Measurements from ENCODE around the gene DTNA. TPM values are rescaled to one million over a fixed set of nuclear protein-coding genes. Genes with fewer than 3 reads are reported as not detected.
"Not testable (repeated sequence)": the region's sequence is repeated elsewhere in the genome, so short reads cannot be mapped to it uniquely, and the experiment has no call there.

DTNA gene
- total and polyA plus RNA-seq, 4 donors: 47.6 to 101 (median 53.4) TPM

GRCh38 chr18:34729740-34730355 is 19.8 kb downstream of the DTNA start:
- 2 to 3% methylated on average over 2 of the region's 2 CpGs for WGBS, 2 donors
- Histone ChIP-seq H3K4me3 (ENCODE audit: low read length in 2 of 2) (no peak overlapping the region), H3K4me1 (ENCODE audit: control insufficient read depth in 1 of 2, insufficient read depth in 2 of 2, low read length in 2 of 2) (peaks cover 8 to 16% of the 10 kb centered on the region in 2 donors), H3K9me3 (ENCODE audit: control insufficient read depth, low read length) (no peaks in the 10 kb centered on the region), H3K36me3 (ENCODE audit: control insufficient read depth in 1 of 2, insufficient read depth in 2 of 2, low read length in 1 of 2) (no peaks in the 10 kb centered on the region), H3K27me3 (ENCODE audit: control insufficient read depth in 1 of 2, insufficient read depth in 2 of 2, low read length in 1 of 2) (no peaks in the 10 kb centered on the region), H3K27ac (ENCODE audit: low read depth in 1 of 2, low read length in 2 of 2) (peak overlapping the region in 1 of 2 donors; percentile 76)
- ATAC-seq (ENCODE audit: low FRiP score) (peak; percentile 79), DNase-seq (no peak)
- intact Hi-C loops (cut with DNase I): loop anchor here in 1 of 2 donors (5.0 kb wide), 1 partner anchor 57 kb away; no protein-coding TSS in a partner anchor

- intact Hi-C loops (cut with DNase I): no loop called here
- no peak for ATAC-seq (ENCODE audit: low FRiP score)
- Histone ChIP-seq H3K9me3 (ENCODE audit: control insufficient read depth, low read length) (no peaks in the 10 kb centered on the region), H3K36me3 (ENCODE audit: control insufficient read depth in 1 of 2, insufficient read depth in 2 of 2, low read length in 1 of 2) (no peaks in the 10 kb centered on the region), H3K27me3 (ENCODE audit: control insufficient read depth in 1 of 2, insufficient read depth in 2 of 2, low read length in 1 of 2) (no peaks in the 10 kb centered on the region), H3K27ac (ENCODE audit: low read depth in 1 of 2, low read length in 2 of 2) (peak overlapping the region in 1 of 2 donors; percentile 76), H3K4me3 (ENCODE audit: low read length in 2 of 2) (no peak overlapping the region), H3K4me1 (ENCODE audit: control insufficient read depth in 1 of 2, insufficient read depth in 2 of 2, low read length in 2 of 2) (peaks cover 8 to 16% of the 10 kb centered on the region in 2 donors)
- DNase-seq: no peak
Measured at GRCh38 chr18:34730774-34731173, 20.7 kb downstream of the DTNA start.

DNA sequence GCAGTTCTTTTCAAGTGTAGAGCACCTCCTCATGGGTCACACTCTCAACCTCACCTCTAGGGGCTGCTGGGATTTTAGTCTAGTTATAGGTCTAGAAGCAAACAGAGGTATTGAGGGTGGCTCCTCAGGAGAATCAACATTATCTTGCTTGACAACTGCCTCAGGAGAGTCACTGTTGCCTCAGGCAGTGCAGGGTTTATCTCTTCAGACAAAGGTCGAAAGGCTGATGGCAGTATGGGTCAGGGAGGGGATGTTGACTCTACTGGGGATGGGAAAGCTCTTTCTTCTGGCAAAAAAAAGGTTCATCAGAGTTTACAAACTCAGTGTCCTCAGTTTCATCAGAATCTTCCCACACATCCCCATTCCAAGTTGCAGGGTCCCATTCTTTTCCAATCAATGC is 24.0 kb downstream of the DTNA start:
- ATAC-seq (ENCODE audit: low FRiP score): no peak
- intact Hi-C loops (cut with DNase I): no loop called here
- WGBS, 2 donors: 94 to 95% methylated on average over 1 of the region's 1 CpG

GRCh38 chr18:34734526-34734925 is 24.4 kb downstream of the DTNA start:
- DNase-seq; H3K4me3 ChIP-seq (ENCODE audit: low read length in 2 of 2); intact Hi-C loops (cut with DNase I); H3K9me3 ChIP-seq (ENCODE audit: control insufficient read depth, low read length); H3K27me3 ChIP-seq (ENCODE audit: control insufficient read depth in 1 of 2, insufficient read depth in 2 of 2, low read length in 1 of 2); H3K27ac ChIP-seq (ENCODE audit: low read depth in 1 of 2, low read length in 2 of 2); H3K36me3 ChIP-seq (ENCODE audit: control insufficient read depth in 1 of 2, insufficient read depth in 2 of 2, low read length in 1 of 2); ATAC-seq (ENCODE audit: low FRiP score): not testable (repeated sequence)
- peaks cover 8 to 21% of the 10 kb centered on the region in 2 donors for H3K4me1 ChIP-seq (ENCODE audit: control insufficient read depth in 1 of 2, insufficient read depth in 2 of 2, low read length in 2 of 2)

More for the DNA sequence above, 24.0 kb downstream of the DTNA start:
- no peaks in the 10 kb centered on the region for H3K9me3 ChIP-seq (ENCODE audit: control insufficient read depth, low read length)
- H3K4me1 ChIP-seq (ENCODE audit: control insufficient read depth in 1 of 2, insufficient read depth in 2 of 2, low read length in 2 of 2): peaks cover 8 to 24% of the 10 kb centered on the region in 2 donors
- no peaks in the 10 kb centered on the region for H3K27me3 ChIP-seq (ENCODE audit: control insufficient read depth in 1 of 2, insufficient read depth in 2 of 2, low read length in 1 of 2)
- no peak for DNase-seq
- no peaks in the 10 kb centered on the region for H3K36me3 ChIP-seq (ENCODE audit: control insufficient read depth in 1 of 2, insufficient read depth in 2 of 2, low read length in 1 of 2)
- no peak overlapping the region for H3K27ac ChIP-seq (ENCODE audit: low read depth in 1 of 2, low read length in 2 of 2)
- no peak overlapping the region for H3K4me3 ChIP-seq (ENCODE audit: low read length in 2 of 2)

- WGBS, 2 donors: 27 to 29% methylated on average over 9 of the region's 9 CpGs
- H3K27ac ChIP-seq (ENCODE audit: low read depth in 1 of 2, low read length in 2 of 2): no peak overlapping the region
- peaks cover 6 to 15% of the 10 kb centered on the region in 2 donors for H3K4me1 ChIP-seq (ENCODE audit: control insufficient read depth in 1 of 2, insufficient read depth in 2 of 2, low read length in 2 of 2)
- no peaks in the 10 kb centered on the region for H3K27me3 ChIP-seq (ENCODE audit: control insufficient read depth in 1 of 2, insufficient read depth in 2 of 2, low read length in 1 of 2)
- intact Hi-C loops (cut with DNase I): no loop called here
- ATAC-seq (ENCODE audit: low FRiP score) (no peak), DNase-seq (no peak)
- no peak overlapping the region for H3K4me3 ChIP-seq (ENCODE audit: low read length in 2 of 2)
- H3K9me3 ChIP-seq (ENCODE audit: control insufficient read depth, low read length): no peaks in the 10 kb centered on the region
- no peaks in the 10 kb centered on the region for H3K36me3 ChIP-seq (ENCODE audit: control insufficient read depth in 1 of 2, insufficient read depth in 2 of 2, low read length in 1 of 2)
Measured at GRCh38 chr18:34738175-34738894, 28.2 kb downstream of the DTNA start.

DNA sequence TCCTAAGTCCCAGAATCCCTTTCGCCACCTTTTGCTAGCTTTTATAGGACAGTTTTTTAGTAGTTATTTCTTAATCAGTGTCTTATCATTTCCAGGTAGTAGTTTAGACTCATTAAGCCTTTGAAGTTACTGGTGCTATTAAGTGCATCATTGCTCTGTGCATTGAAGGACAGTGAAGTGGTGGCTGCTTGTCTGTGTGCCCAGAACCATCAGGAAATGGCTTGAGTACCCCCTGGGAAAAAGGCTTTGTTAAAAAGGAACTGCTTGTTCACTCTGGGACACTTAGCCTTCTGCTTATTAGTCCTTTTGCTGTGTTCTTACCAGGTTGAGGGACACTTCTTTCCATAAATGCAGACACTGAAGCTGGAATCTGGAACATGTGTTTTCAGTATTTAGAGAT is 30.0 kb downstream of the DTNA start:
- Histone ChIP-seq H3K4me1 (ENCODE audit: control insufficient read depth in 1 of 2, insufficient read depth in 2 of 2, low read length in 2 of 2) (peaks cover 6 to 15% of the 10 kb centered on the region in 2 donors), H3K27me3 (ENCODE audit: control insufficient read depth in 1 of 2, insufficient read depth in 2 of 2, low read length in 1 of 2) (no peaks in the 10 kb centered on the region), H3K36me3 (ENCODE audit: control insufficient read depth in 1 of 2, insufficient read depth in 2 of 2, low read length in 1 of 2) (no peaks in the 10 kb centered on the region), H3K4me3 (ENCODE audit: low read length in 2 of 2) (no peak overlapping the region), H3K9me3 (ENCODE audit: control insufficient read depth, low read length) (no peaks in the 10 kb centered on the region), H3K27ac (ENCODE audit: low read depth in 1 of 2, low read length in 2 of 2) (no peak overlapping the region)
- WGBS, 2 donors: 97% methylated on average over 1 of the region's 1 CpG
- intact Hi-C loops (cut with DNase I): no loop called here
- ATAC-seq (ENCODE audit: low FRiP score) (no peak), DNase-seq (no peak)

DNA sequence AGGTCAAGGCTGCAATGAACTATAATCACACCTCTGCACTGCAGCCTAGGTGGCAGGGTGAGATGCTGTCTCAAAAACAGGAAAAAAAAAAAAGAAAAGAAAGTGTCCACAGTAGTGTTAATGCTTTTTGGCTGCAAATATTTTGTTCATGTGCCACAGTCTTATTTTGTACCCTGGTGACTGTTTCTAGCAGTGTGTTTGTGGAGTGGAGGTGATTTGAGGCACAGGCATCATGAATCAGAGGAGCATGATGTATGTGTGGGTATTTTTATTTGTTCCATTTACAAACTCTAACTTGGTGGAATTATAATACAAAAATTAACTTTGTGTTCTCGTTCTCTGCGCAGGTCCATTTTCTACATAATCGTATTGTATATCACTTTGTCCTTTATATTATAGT is 30.6 kb downstream of the DTNA start:
- WGBS, 2 donors: 96 to 98% methylated on average over 3 of the region's 3 CpGs
- Histone ChIP-seq H3K27ac (ENCODE audit: low read depth in 1 of 2, low read length in 2 of 2) (no peak overlapping the region), H3K27me3 (ENCODE audit: control insufficient read depth in 1 of 2, insufficient read depth in 2 of 2, low read length in 1 of 2) (no peaks in the 10 kb centered on the region), H3K4me3 (ENCODE audit: low read length in 2 of 2) (no peak overlapping the region), H3K4me1 (ENCODE audit: control insufficient read depth in 1 of 2, insufficient read depth in 2 of 2, low read length in 2 of 2) (peaks cover 6 to 15% of the 10 kb centered on the region in 2 donors), H3K9me3 (ENCODE audit: control insufficient read depth, low read length) (no peaks in the 10 kb centered on the region), H3K36me3 (ENCODE audit: control insufficient read depth in 1 of 2, insufficient read depth in 2 of 2, low read length in 1 of 2) (no peaks in the 10 kb centered on the region)
- DNase-seq (no peak), ATAC-seq (ENCODE audit: low FRiP score) (no peak)
- intact Hi-C loops (cut with DNase I): no loop called here

GRCh38 chr18:34741401-34741800 is 31.3 kb downstream of the DTNA start:
- intact Hi-C loops (cut with DNase I): no loop called here
- Histone ChIP-seq H3K4me3 (ENCODE audit: low read length in 2 of 2) (no peak overlapping the region), H3K27me3 (ENCODE audit: control insufficient read depth in 1 of 2, insufficient read depth in 2 of 2, low read length in 1 of 2) (no peaks in the 10 kb centered on the region), H3K36me3 (ENCODE audit: control insufficient read depth in 1 of 2, insufficient read depth in 2 of 2, low read length in 1 of 2) (no peaks in the 10 kb centered on the region), H3K27ac (ENCODE audit: low read depth in 1 of 2, low read length in 2 of 2) (no peak overlapping the region), H3K4me1 (ENCODE audit: control insufficient read depth in 1 of 2, insufficient read depth in 2 of 2, low read length in 2 of 2) (peaks cover 6 to 15% of the 10 kb centered on the region in 2 donors), H3K9me3 (ENCODE audit: control insufficient read depth, low read length) (no peaks in the 10 kb centered on the region)
- ATAC-seq (ENCODE audit: low FRiP score) (no peak), DNase-seq (no peak)
- WGBS, 2 donors: 91 to 92% methylated on average over 1 of the region's 1 CpG

DNA sequence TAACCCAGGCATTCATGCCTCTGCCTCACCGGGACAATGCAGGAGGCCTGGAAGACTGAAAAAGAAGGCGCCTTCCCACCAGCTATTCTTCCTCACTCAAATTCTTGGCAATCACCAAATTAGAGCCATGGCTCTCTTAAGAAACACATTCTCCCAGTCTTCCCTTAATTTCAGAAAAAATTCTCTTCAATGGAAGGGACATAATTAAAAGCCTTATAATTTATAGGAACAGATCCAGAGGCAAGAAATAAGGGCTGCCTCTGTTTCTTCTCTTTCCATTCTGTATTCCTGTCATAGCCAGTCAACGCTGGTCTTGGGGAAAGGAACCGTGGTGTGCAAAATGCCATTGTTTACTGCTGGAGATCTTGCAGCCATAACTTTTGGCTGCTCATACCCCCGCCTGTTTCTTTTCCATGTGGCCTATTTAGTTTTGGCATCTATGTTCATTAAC is 32.8 kb downstream of the DTNA start:
- no peak overlapping the region for H3K27ac ChIP-seq (ENCODE audit: low read depth in 1 of 2, low read length in 2 of 2)
- DNase-seq (no peak), ATAC-seq (ENCODE audit: low FRiP score) (no peak)
- intact Hi-C loops (cut with DNase I): no loop called here
- no peaks in the 10 kb centered on the region for H3K9me3 ChIP-seq (ENCODE audit: control insufficient read depth, low read length)
- H3K27me3 ChIP-seq (ENCODE audit: control insufficient read depth in 1 of 2, insufficient read depth in 2 of 2, low read length in 1 of 2): no peaks in the 10 kb centered on the region
- H3K4me3 ChIP-seq (ENCODE audit: low read length in 2 of 2): no peak overlapping the region
- no peaks in the 10 kb centered on the region for H3K36me3 ChIP-seq (ENCODE audit: control insufficient read depth in 1 of 2, insufficient read depth in 2 of 2, low read length in 1 of 2)
- peaks cover 6 to 15% of the 10 kb centered on the region in 2 donors for H3K4me1 ChIP-seq (ENCODE audit: control insufficient read depth in 1 of 2, insufficient read depth in 2 of 2, low read length in 2 of 2)
- WGBS, 2 donors: 93 to 95% methylated on average over 5 of the region's 5 CpGs

Data from aorta (tissue), 5 donors.